HepG2 (cell line): ENCODE measurements around the gene SLC25A22. TPM values are rescaled to one million over a fixed set of nuclear protein-coding genes. Genes with fewer than 3 reads are reported as not detected.

Experiments used
- ARHGAP35 ChIP-seq: sonication (generic); formaldehyde crosslinking; IDR thresholded peaks from 2 replicates; pipeline ENCODE4 v1.9.0; 2022; ENCODE audit warnings: mild to moderate bottlenecking, inconsistent platforms, moderate library complexity, missing genetic modification reagents, borderline replicate concordance
- FIP1L1 ChIP-seq: fragments of 200-400 bp; formaldehyde crosslinking; IDR thresholded peaks from 2 replicates; pipeline ENCODE4 v1.6.1; 2018; ENCODE audit warnings: low read depth, mild to moderate bottlenecking, low read length, moderate library complexity, borderline replicate concordance; ENCODE audit not compliant: insufficient read depth
- GMEB1 ChIP-seq: sonication (generic); formaldehyde crosslinking; IDR thresholded peaks from 2 replicates; pipeline ENCODE4 v1.5.1; 2020; ENCODE audit warnings: missing genetic modification reagents, mild to moderate bottlenecking, borderline replicate concordance
- JUN ChIP-seq: sonication (generic); formaldehyde crosslinking; IDR thresholded peaks from 2 replicates; pipeline ENCODE4 v1.4.0; 2020; ENCODE audit warnings: mild to moderate bottlenecking, missing genetic modification reagents
- KMT2B ChIP-seq: IDR thresholded peaks from 2 replicates; pipeline ENCODE4 v1.6.1; 2016; ENCODE audit warnings: missing genetic modification reagents, missing compliant biosample characterization
- MIER3 ChIP-seq: IDR thresholded peaks from 2 replicates; pipeline ENCODE4 v1.6.1; 2016; ENCODE audit warnings: missing compliant biosample characterization, borderline replicate concordance
- MTA1 ChIP-seq: sonication (generic); formaldehyde crosslinking; IDR thresholded peaks from 2 replicates; pipeline ENCODE4 v1.4.0; 2020; ENCODE audit warnings: missing genetic modification reagents, mild to moderate bottlenecking, borderline replicate concordance
- MXD1 ChIP-seq: sonication (generic); formaldehyde crosslinking; IDR thresholded peaks from 2 replicates; pipeline ENCODE4 v1.4.0; 2020; ENCODE audit warnings: mild to moderate bottlenecking, missing genetic modification reagents
- PAXIP1 ChIP-seq: sonication (generic); formaldehyde crosslinking; conservative IDR thresholded peaks from 2 replicates; pipeline ENCODE4 v1.4.0; 2020; ENCODE audit warnings: mild to moderate bottlenecking, missing genetic modification reagents, moderate library complexity
- PRDM15 ChIP-seq: sonication (generic); formaldehyde crosslinking; IDR thresholded peaks from 2 replicates; pipeline ENCODE4 v1.4.0; 2020; ENCODE audit warnings: missing genetic modification reagents
- SP5 ChIP-seq: IDR thresholded peaks from 2 replicates; pipeline ENCODE4 v1.6.1; 2016; ENCODE audit warnings: low read depth, borderline replicate concordance
- ZFP91 ChIP-seq: sonication (generic); formaldehyde crosslinking; IDR thresholded peaks from 2 replicates; pipeline ENCODE4 v1.9.0; 2022; ENCODE audit warnings: missing genetic modification reagents, mild to moderate bottlenecking, borderline replicate concordance
- ZNF225 ChIP-seq: sonication (generic); formaldehyde crosslinking; IDR thresholded peaks from 2 replicates; pipeline ENCODE4 v1.4.0; 2020; ENCODE audit warnings: mild to moderate bottlenecking, missing genetic modification reagents
- ZNF784 ChIP-seq: sonication (generic); formaldehyde crosslinking; IDR thresholded peaks from 2 replicates; pipeline ENCODE4 v1.5.1; 2020; ENCODE audit warnings: missing genetic modification reagents, mild to moderate bottlenecking, borderline replicate concordance
- polyA plus RNA-seq, 8 experiments: library from polyadenylated mRNA; depleted of rRNA in 3 of 8; stranded (reverse) in 7 of 8; unstranded in 1 of 8; fragments of >200 nt; fragmentation: Illumina TruSeq in 4 of 8; extraction: Trizol in 4 of 8; gene quantifications; 2 replicates each; pipeline versions ENCODE4 v1.2.1 to v1.2.3, GENCODE V29; 2011 to 2016; ENCODE audit warnings: low read depth in 4 of 8, missing spikeins in 1 of 8, mixed read lengths in 1 of 8; ENCODE audit not compliant: insufficient read depth in 1 of 8
- total RNA-seq, 5 experiments: library from RNA; depleted of rRNA; stranded (reverse); fragments of >200 nt; fragmentation: Illumina TruSeq; extraction: Trizol; gene quantifications; 2 replicates each; pipeline ENCODE4 v1.2.3, GENCODE V29; 2016; ENCODE audit warnings: low read depth in 1 of 5

SLC25A22 gene
- total and polyA plus RNA-seq, 2 of the 13 experiments (the other 11 are each of a cell fraction or from before 2014, with no cell fraction given) = 12.4 to 19.2 TPM

- TF ChIP-seq KMT2B (CRISPR knock-in tag) (peak; percentile 54), ZNF784 (CRISPR knock-in tag) (0 out of 2 replicates have a peak, but pooled peaks have one; percentile 57), GMEB1 (0 out of 2 replicates have a peak, but pooled peaks have one; percentile 11), MXD1 (CRISPR knock-in tag) (peak; percentile 88), PRDM15 (CRISPR knock-in tag) (peak; percentile 90), JUN (CRISPR knock-in tag) (no peak), ZNF225 (peak; percentile 73; the same call in 1 of the 2 replicates), ZFP91 (peak; percentile 71; the same call in 1 of the 2 replicates), ARHGAP35 (peak; percentile 70; the same call in 1 of the 2 replicates), MIER3 (CRISPR knock-in tag) (peak; percentile 35; the same call in 1 of the 2 replicates), SP5 (CRISPR knock-in tag) (peak; percentile 82), MTA1 (CRISPR knock-in tag) (peak; percentile 63; the same call in 1 of the 2 replicates), FIP1L1 (0 out of 2 replicates have a peak, but pooled peaks have one; percentile 51), PAXIP1 (CRISPR knock-in tag) (peak; percentile 71)
Measured at GRCh38 chr11:827146-827896, 29.2 kb upstream of the SLC25A22 start (continued).
